Measurements from ENCODE around the gene IVNS1ABP. TPM values are rescaled to one million over a fixed set of nuclear protein-coding genes. Genes with fewer than 3 reads are reported as not detected.

Gene IVNS1ABP
- total RNA-seq, 1 donor from 2014 or later, result 88.6 TPM

- intact Hi-C loops (cut with DNase I), result no loop called here
- Histone ChIP-seq H3K36me3 (no peaks in the 10 kb centered on the region), H3K27ac (no peak overlapping the region), H3K4me3 (no peak overlapping the region), H3K9me3 (no peaks in the 10 kb centered on the region), H3K4me1 (no peaks in the 10 kb centered on the region), H3K27me3 (no peaks in the 10 kb centered on the region)
- TF ChIP-seq, protein P1, sequence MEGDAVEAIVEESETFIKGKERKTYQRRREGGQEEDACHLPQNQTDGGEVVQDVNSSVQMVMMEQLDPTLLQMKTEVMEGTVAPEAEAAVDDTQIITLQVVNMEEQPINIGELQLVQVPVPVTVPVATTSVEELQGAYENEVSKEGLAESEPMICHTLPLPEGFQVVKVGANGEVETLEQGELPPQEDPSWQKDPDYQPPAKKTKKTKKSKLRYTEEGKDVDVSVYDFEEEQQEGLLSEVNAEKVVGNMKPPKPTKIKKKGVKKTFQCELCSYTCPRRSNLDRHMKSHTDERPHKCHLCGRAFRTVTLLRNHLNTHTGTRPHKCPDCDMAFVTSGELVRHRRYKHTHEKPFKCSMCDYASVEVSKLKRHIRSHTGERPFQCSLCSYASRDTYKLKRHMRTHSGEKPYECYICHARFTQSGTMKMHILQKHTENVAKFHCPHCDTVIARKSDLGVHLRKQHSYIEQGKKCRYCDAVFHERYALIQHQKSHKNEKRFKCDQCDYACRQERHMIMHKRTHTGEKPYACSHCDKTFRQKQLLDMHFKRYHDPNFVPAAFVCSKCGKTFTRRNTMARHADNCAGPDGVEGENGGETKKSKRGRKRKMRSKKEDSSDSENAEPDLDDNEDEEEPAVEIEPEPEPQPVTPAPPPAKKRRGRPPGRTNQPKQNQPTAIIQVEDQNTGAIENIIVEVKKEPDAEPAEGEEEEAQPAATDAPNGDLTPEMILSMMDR (IDR thresholded peaks at IDR 0.05), result no peak
- DNase-seq (no peak), ATAC-seq (no peak)
These were observed 67.5 kb downstream of the IVNS1ABP start for GRCh38 chr1:185249563-185249962.

Other genes with a start within 250 kb of the IVNS1ABP start
- gene TRMT1L, start 160.3 kb downstream of the IVNS1ABP start, total RNA-seq, result 16.0 TPM
- 7.2 TPM for gene SWT1, start 160.1 kb downstream of the IVNS1ABP start, total RNA-seq